GM18520 (cell line): ENCODE results near the gene ATG101.

Experiments used
- ATAC-seq: cut with Tn5 transposase; IDR thresholded peaks from one replicate; pipeline ENCODE4 v1.9.1; 2021; ENCODE audit not compliant: unreplicated experiment

The ATG101 gene, protein sequence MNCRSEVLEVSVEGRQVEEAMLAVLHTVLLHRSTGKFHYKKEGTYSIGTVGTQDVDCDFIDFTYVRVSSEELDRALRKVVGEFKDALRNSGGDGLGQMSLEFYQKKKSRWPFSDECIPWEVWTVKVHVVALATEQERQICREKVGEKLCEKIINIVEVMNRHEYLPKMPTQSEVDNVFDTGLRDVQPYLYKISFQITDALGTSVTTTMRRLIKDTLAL

GRCh38 chr12:52069327-52070184, at the start of gene ATG101:
Gene ATG101 (plus strand): TSS chr12:52069978. CDS start chr12:52073651, 3,673 bp downstream.
- ATAC-seq, result peak; percentile 93

DNA sequence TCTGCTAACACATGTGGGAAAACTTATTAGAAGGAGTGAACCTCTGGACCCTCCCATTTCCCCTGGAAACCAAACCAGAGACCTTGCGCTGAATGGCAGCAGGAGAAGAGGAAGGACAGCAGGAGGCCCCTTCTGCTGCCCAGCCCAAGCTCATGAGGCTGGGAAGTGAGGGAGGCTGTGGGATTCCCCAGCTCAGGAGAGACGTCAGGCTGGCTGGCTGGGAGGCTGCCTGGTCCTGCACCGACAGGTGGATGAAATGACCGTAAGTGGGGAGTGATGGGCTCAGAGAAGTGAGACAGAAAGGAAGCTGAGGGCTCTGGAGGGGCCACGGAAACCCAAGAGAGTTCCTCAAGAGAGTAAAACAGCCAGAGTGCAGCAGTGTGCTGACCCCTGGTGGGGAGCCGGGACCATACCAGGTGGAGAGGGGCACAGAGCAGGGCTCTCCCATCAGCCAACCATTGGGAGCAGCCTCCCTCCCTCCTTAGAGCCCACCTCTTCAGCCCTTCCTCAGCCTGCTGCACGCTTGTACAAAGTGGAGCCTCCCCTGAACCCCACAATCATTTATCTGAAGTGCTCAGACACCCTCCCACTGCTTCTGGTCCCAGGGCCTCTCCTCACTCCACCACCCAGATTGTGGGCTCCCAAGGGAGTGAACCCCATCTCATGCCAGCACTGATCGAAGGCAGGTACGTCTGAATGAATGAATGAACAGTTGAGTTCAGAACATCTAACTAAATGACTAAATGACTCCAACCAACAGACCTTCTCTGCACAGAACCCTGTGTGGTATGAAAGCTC, 49.0 kb upstream of the ATG101 start:
- ATAC-seq, result no peak

GRCh38 chr12:52022841-52023181, 47.0 kb upstream of the ATG101 start:
- ATAC-seq, result no peak

GRCh38 chr12:52023182-52023975, 46.4 kb upstream of the ATG101 start:
- ATAC-seq, result peak; percentile 34

DNA sequence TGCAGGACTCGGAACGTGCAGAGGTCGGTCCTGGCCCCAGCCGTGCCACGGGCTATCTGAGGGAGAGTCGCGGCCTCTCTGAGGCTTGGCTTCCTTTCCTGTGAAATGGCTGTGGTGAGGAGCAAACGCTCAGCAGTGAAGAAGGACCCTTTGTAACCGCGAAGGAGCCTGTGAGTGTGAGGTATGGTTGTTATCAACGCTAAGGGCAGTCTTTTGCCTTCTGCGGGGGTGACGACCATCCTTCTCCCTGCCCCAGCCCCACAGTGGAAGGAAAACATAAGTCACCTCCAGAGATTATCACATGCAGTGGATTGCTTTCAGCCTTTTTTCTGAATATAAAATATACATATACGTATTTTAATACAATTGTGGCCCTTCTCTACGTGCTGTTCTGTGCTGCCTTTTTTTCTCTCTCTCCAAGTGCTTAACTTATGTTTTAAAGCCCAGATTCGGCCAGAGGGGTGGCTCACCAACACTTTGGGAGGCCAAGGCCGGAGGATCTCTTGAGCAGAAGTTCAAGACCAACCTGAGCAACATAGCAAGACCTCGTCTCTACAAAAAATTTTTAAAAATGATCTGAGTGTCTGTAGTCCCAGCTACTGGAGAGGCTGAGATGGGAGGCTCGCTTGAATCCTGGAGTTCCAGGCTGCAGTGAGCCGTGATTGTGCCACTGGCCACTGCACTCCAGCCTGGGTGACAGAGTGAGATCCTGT, 45.6 kb upstream of the ATG101 start:
- no peak for ATAC-seq

GRCh38 chr12:52024845-52025230, 44.9 kb upstream of the ATG101 start:
- ATAC-seq, result no peak

DNA sequence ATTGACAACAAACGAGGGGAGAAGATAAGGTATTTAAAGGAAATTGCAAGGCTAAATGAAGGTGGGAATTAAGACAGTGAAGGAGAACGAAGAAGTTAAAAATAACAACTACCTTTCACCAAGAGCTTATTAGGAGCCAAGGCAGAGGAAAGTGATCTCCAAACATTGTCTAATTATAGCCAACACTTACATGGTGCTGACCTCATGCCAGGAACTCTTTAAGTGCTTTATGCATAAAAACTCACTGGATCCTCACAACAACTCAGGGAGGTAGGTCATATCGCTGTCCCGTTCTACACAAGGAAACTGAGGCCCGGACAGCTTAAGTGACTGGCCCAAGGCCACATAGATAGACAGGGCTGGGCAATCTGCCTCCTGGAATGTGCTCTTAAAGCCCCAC, 43.5 kb upstream of the ATG101 start:
- ATAC-seq, result no peak

GRCh38 chr12:52027085-52027843, 42.5 kb upstream of the ATG101 start:
- no peak for ATAC-seq

GRCh38 chr12:52029685-52030084, 40.1 kb upstream of the ATG101 start:
- ATAC-seq, result no peak

GRCh38 chr12:52032446-52032803, 37.4 kb upstream of the ATG101 start:
- no peak for ATAC-seq

DNA sequence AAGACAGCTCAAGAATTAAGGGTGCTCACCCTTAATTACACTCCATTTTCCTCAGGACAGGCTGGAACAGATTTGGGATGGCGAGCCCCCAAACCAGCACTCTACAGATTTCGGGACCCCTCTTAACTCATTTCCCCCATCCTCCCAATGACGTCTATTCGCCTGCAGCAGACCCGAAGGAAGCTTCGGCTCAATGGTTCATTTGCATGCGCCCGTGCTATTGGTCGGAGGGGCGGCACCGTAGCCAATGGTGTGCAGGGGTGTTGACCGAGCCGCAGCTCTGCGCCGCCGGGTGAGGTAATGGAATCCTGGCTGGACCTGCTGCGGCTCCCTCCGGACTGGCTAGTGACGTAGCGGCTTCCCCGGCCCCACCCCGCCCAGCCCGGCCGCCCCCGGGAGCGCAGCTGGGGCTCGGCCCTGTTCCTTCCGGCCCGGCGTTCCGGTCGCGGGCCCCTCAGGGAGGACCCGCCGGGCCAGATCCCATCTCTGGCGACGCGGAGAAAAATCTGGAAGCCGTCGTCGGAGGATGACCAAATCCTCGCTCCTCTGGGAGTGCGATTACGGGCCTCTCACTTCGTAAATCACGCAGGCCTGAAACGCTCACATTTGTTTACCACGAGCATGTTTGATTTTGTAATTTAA, 36.9 kb upstream of the ATG101 start:
- peak; percentile 89 for ATAC-seq

- no peak for ATAC-seq
Observed at GRCh38 chr12:52033446-52034140, 36.2 kb upstream of the ATG101 start.

DNA sequence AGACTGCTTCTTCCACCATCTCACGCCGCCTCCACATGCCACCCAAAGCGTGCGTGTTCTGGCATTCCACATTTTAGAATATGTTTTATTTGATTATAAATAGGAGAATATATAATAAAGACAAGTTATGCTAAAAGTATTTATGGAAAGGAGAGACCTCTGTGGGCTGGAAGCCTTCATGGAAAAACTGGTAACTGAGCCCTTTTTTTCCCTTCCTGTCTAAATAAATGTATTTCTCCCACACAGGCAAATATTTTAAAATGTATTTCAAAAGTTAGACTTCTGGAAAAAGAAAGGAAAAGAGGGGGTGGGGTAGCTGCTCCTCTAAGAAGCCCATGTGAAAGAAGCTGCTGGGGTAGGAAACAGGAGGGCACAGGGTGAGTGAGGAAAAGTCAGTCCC, 34.6 kb upstream of the ATG101 start:
- ATAC-seq, result no peak

- no peak for ATAC-seq
Observed at GRCh38 chr12:52035926-52036325, 33.9 kb upstream of the ATG101 start.

DNA sequence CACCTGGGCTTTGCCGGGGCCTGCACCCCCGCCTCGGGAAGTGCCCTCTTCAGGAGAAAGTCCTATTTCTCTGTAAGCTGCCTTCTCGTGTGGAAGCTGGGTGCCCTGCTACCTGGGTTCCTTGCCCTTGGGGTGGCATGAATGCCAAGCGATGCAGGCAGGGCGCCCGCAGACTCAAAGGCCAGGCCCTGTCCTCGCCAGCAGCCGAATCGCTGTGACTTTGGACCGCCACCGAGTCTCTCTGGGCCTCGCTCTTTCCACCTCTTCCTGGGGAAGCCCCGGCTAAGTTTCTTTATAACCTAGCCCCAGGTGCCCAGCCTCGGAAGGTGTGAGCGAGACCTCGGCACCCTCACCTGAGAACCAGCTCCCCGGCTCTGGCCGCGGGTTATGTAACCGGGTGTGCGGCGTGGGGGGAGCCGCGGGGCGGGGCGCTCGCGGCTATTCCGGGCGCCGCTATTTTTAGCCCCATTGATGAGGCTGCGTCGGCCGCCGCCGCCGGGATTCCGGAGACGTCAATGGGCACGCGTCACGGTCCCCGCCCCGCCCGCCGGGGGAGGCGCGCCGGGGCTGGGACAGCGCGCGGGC, 33.1 kb upstream of the ATG101 start:
- ATAC-seq, result peak; percentile 37

DNA sequence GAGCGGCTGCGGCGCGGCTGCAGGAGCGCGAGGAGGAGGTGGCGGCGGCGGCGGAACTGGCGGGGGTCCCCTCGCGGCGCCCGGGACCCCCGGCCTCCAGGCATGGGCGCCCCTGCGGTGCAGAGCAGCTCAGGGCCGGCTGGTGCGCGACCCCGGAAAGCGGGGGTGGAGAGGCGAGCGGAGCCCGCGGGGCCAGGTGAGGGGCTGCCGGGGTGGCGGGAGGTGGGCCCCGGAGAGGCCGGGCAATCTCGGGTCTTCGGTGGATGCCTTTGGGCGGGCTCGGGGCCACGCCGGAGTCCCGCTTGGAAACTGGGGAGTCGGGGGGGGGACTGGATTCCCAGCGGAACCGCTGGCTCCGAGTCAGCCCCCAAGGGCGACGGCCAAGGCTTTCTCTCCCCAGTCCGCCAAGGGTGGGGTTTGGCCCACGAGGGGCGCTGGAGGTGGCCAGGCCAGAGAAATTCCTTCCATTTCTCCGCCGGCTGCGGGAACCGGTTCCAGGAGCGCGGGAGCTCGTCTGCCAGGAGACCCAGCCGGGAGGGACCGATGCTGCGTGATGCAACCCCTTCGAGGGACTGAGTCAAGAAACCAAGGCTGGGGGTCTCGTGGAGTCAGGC, 32.4 kb upstream of the ATG101 start:
- ATAC-seq, result no peak

DNA sequence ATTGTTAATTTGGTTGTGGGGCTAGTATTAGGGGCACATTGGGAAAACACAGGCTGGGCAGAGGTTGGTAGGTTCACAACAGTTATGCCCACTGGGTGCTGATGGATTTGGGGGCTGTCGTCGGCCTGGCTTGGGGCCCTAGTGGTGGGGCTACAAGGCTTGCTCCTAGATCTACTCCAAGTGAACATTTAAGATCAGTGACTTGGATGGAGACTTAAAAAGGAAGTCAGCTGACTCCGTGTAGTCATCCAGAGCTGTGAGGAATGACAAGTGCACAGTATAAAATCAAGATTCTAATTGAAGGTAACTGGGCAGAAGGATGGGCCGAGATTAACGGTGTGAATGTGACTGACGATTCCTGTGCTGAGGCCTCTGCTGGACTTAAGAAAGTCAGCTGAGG, 31.3 kb upstream of the ATG101 start:
- ATAC-seq, result no peak

- ATAC-seq, result no peak
Observed at GRCh38 chr12:52041035-52041434, 28.7 kb upstream of the ATG101 start.
